K562 (cell line): ENCODE measurements around the gene CYP2W1. TPM values are rescaled to one million over a fixed set of nuclear protein-coding genes. Genes with fewer than 3 reads are reported as not detected.

Experiments
- FOXM1 ChIP-seq, 2 experiments: fragments of 450-650 bp in 1 of 2; sonication (generic) in 1 of 2; formaldehyde crosslinking in 1 of 2; IDR thresholded peaks; 2 replicates each; pipeline versions ENCODE4 v1.6.1 to v1.9.0; 2017 to 2022; ENCODE audit warnings: low read depth in 2 of 2, mild to moderate bottlenecking in 2 of 2, missing genetic modification reagents in 1 of 2, moderate library complexity in 1 of 2
- HNRNPK ChIP-seq: fragments of 200-400 bp; formaldehyde crosslinking; IDR thresholded peaks from one replicate; pipeline ENCODE4 v1.6.1; 2018; ENCODE audit warnings: mild to moderate bottlenecking, low read depth, low read length; ENCODE audit not compliant: poor library complexity, severe bottlenecking
- KLF6 ChIP-seq: fragments of 250-450 bp; sonication (Bioruptor Pico); IDR thresholded peaks from 2 replicates; pipeline ENCODE4 v1.4.0; 2020; ENCODE audit warnings: mild to moderate bottlenecking, moderate library complexity, borderline replicate concordance
- L3MBTL2 ChIP-seq: fragments of 450-650 bp; IDR thresholded peaks from 2 replicates; pipeline ENCODE4 v1.6.1; 2016; ENCODE audit warnings: mild to moderate bottlenecking, moderate library complexity
- MAZ ChIP-seq, 2 experiments: fragments of 450-650 bp in 1 of 2; sonication (generic) in 1 of 2; formaldehyde crosslinking; IDR thresholded peaks in 1 of 2; conservative IDR thresholded peaks in 1 of 2; 2 replicates each; pipeline versions ENCODE4 v1.4.0 to v1.5.0; 2020; ENCODE audit warnings: mild to moderate bottlenecking in 1 of 2, missing genetic modification reagents in 1 of 2
- SRSF9 ChIP-seq: fragments of 200-400 bp; formaldehyde crosslinking; IDR thresholded peaks from 2 replicates; pipeline ENCODE4 v1.6.1; 2017; ENCODE audit warnings: low read depth, low read length, borderline replicate concordance
- SUPT5H ChIP-seq: fragments of 450-650 bp; IDR thresholded peaks from 2 replicates; pipeline ENCODE4 v1.6.1; 2016
- TOE1 ChIP-seq, 2 experiments: fragments of 450-650 bp in 1 of 2; sonication (generic) in 1 of 2; formaldehyde crosslinking in 1 of 2; IDR thresholded peaks; 2 replicates each; pipeline versions ENCODE4 v1.7.1 to v1.8.0; 2016 to 2022; ENCODE audit warnings: borderline replicate concordance in 2 of 2, mild to moderate bottlenecking in 2 of 2, antibody characterized with exemption in 1 of 2, inconsistent platforms in 1 of 2, low read depth in 1 of 2, missing genetic modification reagents in 1 of 2, moderate library complexity in 1 of 2
- ZFX ChIP-seq: sonication (generic); formaldehyde crosslinking; IDR thresholded peaks from 2 replicates; pipeline ENCODE4 v1.8.0; 2022; ENCODE audit warnings: mild to moderate bottlenecking, missing genetic modification reagents, moderate library complexity
- ZNF24 ChIP-seq: fragments of 450-650 bp; IDR thresholded peaks from 2 replicates; pipeline ENCODE4 v1.6.1; 2016
- polyA plus RNA-seq, 8 experiments: library from polyadenylated mRNA; depleted of rRNA in 4 of 8; stranded (reverse) in 5 of 8; unstranded in 3 of 8; fragments of >200 nt; fragmentation: Nextera tagmentation in 2 of 8; fragmentation: Illumina TruSeq in 1 of 8; extraction: Ambion mirVana in 2 of 8; extraction: Trizol in 1 of 8; gene quantifications; 2 replicates each; pipeline versions ENCODE4 v1.2.1 to v1.2.3, GENCODE V29; 2011 to 2014; ENCODE audit warnings: inconsistent platforms in 1 of 8, missing spikeins in 1 of 8
- total RNA-seq, 7 experiments: library from RNA; depleted of rRNA in 6 of 7; stranded (reverse); fragments of >200 nt in 6 of 7; fragmentation: Illumina TruSeq in 2 of 7; extraction: Trizol in 2 of 7; gene quantifications; 2 replicates each; pipeline versions ENCODE4 v1.2.1 to v1.2.3, GENCODE V29; 2011 to 2021; ENCODE audit warnings: low replicate concordance in 1 of 7
- TF ChIP-seq, protein P1 (sequence below): fragments of 200-400 bp; formaldehyde crosslinking; IDR thresholded peaks from 2 replicates; pipeline ENCODE4 v1.6.1; 2017; ENCODE audit warnings: mild to moderate bottlenecking, low read depth, low read length, moderate library complexity
- TF ChIP-seq, protein P2 (sequence below): fragments of 450-650 bp; formaldehyde crosslinking; conservative IDR thresholded peaks from 2 replicates; pipeline ENCODE4 v1.4.0; 2022; ENCODE audit warnings: mild to moderate bottlenecking, missing genetic modification characterization
- TF ChIP-seq, protein P3 (sequence below), 2 experiments: fragments of 450-650 bp; IDR thresholded peaks; 2 replicates each; pipeline ENCODE4 v1.6.1; 2016; ENCODE audit warnings: mild to moderate bottlenecking in 2 of 2, borderline replicate concordance in 1 of 2, low read depth in 1 of 2, moderate library complexity in 1 of 2

The CYP2W1 gene
- total and polyA plus RNA-seq, 9 of the 15 experiments (the other 6 are each of a cell fraction or from before 2014, with no cell fraction given) = not detected

DNA sequence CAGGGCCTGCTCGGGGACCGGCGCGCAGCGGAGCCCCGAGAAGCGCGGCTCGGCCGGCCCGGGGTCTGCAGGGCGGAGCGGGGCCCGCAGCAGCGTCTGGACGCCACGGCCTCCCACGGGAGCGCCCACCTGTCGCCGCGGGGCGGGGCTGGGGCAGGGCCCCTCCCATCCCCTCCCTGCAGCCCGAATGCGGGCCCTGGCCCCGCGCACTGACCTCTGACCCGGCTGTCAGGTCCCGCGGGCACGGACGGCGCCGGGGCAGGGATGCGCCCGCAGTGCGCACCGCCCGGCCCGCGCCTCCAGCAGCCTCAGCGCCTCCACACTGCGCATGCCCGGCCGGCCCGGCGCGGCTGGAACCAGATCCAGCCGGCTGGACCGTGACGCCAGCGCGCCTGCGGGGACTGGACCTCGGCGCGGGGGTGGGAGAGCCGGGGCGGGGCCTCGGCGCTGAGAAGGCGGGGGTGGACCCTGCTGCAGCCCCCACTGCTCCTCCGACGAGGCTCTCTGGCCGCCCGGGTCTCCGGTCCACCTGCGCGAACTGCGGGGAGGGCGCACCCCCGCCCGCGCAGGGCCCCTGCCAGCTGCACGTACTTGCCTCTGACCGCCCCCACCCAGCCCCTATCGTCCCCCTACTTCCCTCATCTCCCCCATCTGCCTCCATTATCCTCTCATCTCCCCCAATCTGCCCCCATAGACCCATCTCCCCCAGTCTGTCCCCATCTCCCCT, 45.2 kb downstream of the CYP2W1 start (continued):
- TF ChIP-seq, protein P1, sequence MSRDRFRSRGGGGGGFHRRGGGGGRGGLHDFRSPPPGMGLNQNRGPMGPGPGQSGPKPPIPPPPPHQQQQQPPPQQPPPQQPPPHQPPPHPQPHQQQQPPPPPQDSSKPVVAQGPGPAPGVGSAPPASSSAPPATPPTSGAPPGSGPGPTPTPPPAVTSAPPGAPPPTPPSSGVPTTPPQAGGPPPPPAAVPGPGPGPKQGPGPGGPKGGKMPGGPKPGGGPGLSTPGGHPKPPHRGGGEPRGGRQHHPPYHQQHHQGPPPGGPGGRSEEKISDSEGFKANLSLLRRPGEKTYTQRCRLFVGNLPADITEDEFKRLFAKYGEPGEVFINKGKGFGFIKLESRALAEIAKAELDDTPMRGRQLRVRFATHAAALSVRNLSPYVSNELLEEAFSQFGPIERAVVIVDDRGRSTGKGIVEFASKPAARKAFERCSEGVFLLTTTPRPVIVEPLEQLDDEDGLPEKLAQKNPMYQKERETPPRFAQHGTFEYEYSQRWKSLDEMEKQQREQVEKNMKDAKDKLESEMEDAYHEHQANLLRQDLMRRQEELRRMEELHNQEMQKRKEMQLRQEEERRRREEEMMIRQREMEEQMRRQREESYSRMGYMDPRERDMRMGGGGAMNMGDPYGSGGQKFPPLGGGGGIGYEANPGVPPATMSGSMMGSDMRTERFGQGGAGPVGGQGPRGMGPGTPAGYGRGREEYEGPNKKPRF = no peak
- TF ChIP-seq HNRNPK (peak; percentile 80), L3MBTL2 (no peak; the same call in 1 of the 2 replicates), ZFX (CRISPR knock-in tag) (peak; percentile 48), SRSF9 (no peak), FOXM1 (IDR thresholded peaks at IDR 0.05; ENCODE audit: low read depth) (no peak), FOXM1 (CRISPR knock-in tag; IDR thresholded peaks at IDR 0.05; ENCODE audit: low read depth) (0 out of 2 replicates have a peak, but pooled peaks have one; percentile 51), ZNF24 (no peak), MAZ (CRISPR knock-in tag; conservative IDR thresholded peaks at IDR 0.05 in 1 of 2, IDR thresholded peaks at IDR 0.05 in 1 of 2) (peak; percentile 59 to 87; a peak in 3 of 4 replicates), TOE1 (IDR thresholded peaks at IDR 0.05; ENCODE audit: borderline replicate concordance) (no peak), TOE1 (CRISPR knock-in tag; IDR thresholded peaks at IDR 0.05; ENCODE audit: borderline replicate concordance, low read depth) (no peak), SUPT5H (no peak), KLF6 (CRISPR knock-in tag) (no peak)
- TF ChIP-seq, protein P2, sequence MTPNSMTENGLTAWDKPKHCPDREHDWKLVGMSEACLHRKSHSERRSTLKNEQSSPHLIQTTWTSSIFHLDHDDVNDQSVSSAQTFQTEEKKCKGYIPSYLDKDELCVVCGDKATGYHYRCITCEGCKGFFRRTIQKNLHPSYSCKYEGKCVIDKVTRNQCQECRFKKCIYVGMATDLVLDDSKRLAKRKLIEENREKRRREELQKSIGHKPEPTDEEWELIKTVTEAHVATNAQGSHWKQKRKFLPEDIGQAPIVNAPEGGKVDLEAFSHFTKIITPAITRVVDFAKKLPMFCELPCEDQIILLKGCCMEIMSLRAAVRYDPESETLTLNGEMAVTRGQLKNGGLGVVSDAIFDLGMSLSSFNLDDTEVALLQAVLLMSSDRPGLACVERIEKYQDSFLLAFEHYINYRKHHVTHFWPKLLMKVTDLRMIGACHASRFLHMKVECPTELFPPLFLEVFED (CRISPR knock-in tag) = no peak
- TF ChIP-seq, protein P3, sequence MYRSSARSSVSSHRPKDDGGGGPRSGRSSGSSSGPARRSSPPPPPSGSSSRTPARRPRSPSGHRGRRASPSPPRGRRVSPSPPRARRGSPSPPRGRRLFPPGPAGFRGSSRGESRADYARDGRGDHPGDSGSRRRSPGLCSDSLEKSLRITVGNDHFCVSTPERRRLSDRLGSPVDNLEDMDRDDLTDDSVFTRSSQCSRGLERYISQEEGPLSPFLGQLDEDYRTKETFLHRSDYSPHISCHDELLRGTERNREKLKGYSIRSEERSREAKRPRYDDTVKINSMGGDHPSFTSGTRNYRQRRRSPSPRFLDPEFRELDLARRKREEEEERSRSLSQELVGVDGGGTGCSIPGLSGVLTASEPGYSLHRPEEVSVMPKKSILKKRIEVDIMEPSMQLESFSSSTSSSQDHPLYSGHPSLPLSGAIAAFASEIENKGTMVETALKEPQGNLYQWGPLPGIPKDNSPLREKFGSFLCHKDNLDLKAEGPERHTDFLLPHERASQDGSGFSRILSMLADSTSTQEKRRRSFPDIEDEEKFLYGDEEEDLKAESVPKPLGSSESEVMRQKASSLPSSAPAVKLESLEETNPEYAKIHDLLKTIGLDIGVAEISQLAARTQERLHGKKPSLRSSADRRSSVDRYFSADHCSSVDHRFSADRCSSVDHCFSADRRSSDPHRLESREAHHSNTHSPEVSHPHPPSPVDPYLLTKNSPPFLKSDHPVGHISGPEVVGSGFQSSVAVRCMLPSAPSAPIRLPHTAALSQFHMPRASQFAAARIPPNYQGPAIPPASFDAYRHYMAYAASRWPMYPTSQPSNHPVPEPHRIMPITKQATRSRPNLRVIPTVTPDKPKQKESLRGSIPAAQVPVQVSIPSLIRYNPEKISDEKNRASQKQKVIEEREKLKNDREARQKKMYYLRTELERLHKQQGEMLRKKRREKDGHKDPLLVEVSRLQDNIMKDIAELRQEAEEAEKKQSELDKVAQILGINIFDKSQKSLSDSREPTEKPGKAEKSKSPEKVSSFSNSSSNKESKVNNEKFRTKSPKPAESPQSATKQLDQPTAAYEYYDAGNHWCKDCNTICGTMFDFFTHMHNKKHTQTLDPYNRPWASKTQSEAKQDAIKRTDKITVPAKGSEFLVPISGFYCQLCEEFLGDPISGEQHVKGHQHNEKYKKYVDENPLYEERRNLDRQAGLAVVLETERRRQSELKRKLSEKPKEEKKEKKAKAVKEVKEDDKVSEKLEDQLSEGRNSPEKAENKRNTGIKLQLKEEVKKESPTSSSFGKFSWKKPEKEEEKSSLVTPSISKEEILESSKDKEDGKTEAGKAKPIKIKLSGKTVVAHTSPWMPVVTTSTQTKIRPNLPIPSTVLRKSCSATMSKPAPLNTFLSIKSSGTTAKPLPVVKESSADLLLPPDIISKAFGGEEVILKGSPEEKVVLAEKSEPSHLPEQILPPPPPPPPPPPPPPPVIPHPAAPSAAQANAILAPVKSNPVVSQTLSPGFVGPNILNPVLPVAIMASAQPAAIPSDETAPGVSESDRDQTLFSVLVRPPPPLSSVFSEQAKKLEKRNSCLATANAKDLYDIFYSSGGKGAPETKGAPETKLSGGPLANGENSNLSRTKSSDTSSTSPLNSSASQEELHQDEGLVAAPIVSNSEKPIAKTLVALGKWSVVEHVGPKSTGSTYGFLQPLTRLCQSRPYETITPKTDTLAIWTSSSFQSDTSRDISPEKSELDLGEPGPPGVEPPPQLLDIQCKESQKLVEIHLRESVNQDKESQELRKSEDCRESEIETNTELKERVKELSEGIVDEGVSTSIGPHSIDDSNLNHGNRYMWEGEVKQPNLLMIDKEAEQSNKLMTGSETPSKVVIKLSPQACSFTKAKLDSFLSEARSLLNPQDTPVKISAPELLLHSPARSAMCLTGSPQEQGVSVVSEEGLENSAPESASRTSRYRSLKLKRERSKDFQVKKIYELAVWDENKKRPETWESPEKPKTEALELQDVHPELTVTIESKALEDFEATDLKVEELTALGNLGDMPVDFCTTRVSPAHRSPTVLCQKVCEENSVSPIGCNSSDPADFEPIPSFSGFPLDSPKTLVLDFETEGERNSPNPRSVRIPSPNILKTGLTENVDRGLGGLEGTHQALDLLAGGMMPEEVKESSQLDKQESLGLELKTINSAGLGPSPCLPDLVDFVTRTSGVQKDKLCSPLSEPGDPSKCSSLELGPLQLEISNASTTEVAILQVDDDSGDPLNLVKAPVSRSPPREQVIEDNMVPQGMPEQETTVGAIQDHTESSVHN (IDR thresholded peaks at IDR 0.05; ENCODE audit: borderline replicate concordance in 1 of 2, low read depth in 1 of 2) = no peak
